KMS-11 (cell line): ENCODE measurements around the gene CDK6.

ENCODE experiments used
- H2AFZ ChIP-seq: fragments of 200-600 bp; sonication (generic); 2 replicates; pipeline ENCODE4 v1.6.1; 2016; ENCODE audit warnings: antibody characterized with exemption, mixed run types, low read depth
- H3K27ac ChIP-seq: fragments of 200-600 bp; sonication (generic); 2 replicates; pipeline ENCODE4 v1.6.1; 2016; ENCODE audit warnings: mild to moderate bottlenecking, mixed run types
- H3K27me3 ChIP-seq: fragments of 200-600 bp; sonication (generic); 2 replicates; pipeline ENCODE4 v1.6.1; 2017; ENCODE audit warnings: mild to moderate bottlenecking, low read depth, mixed run types, moderate library complexity; ENCODE audit not compliant: insufficient read depth
- H3K36me3 ChIP-seq: fragments of 200-600 bp; sonication (generic); 2 replicates; pipeline ENCODE4 v1.6.1; 2017; ENCODE audit warnings: mild to moderate bottlenecking, mixed run types; ENCODE audit not compliant: insufficient read depth
- H3K4me1 ChIP-seq: fragments of 200-600 bp; sonication (generic); 2 replicates; pipeline ENCODE4 v1.6.1; 2016; ENCODE audit warnings: mild to moderate bottlenecking, low read depth, mixed run types; ENCODE audit not compliant: poor library complexity, severe bottlenecking
- H3K4me2 ChIP-seq: fragments of 200-600 bp; sonication (generic); 2 replicates; pipeline ENCODE4 v1.7.0; 2016; ENCODE audit warnings: mild to moderate bottlenecking, mixed run types
- H3K4me3 ChIP-seq: fragments of 200-600 bp; sonication (generic); IDR thresholded peaks from 2 replicates; pipeline ENCODE4 v1.6.1; 2017; ENCODE audit warnings: low read depth, low read length, mixed read lengths; ENCODE audit not compliant: insufficient read depth
- H3K79me2 ChIP-seq: fragments of 200-600 bp; sonication (generic); 2 replicates; pipeline ENCODE4 v1.6.1; 2016; ENCODE audit warnings: low read depth, mixed run types; ENCODE audit not compliant: insufficient read depth
- H3K9ac ChIP-seq: fragments of 200-600 bp; sonication (generic); 2 replicates; pipeline ENCODE4 v1.6.1; 2016; ENCODE audit warnings: mild to moderate bottlenecking, mixed run types
- H4K20me1 ChIP-seq: fragments of 200-600 bp; sonication (generic); 2 replicates; pipeline ENCODE4 v1.6.1; 2016; ENCODE audit warnings: mild to moderate bottlenecking, mixed run types; ENCODE audit not compliant: insufficient read depth
- TF ChIP-seq, protein P1 (sequence below): fragments of 200-600 bp; sonication (generic); conservative IDR thresholded peaks from 2 replicates; pipeline ENCODE4 v1.6.1; 2017; ENCODE audit warnings: low read depth, mild to moderate bottlenecking, antibody characterized with exemption, low read length, moderate library complexity, mixed read lengths

Gene CDK6

DNA sequence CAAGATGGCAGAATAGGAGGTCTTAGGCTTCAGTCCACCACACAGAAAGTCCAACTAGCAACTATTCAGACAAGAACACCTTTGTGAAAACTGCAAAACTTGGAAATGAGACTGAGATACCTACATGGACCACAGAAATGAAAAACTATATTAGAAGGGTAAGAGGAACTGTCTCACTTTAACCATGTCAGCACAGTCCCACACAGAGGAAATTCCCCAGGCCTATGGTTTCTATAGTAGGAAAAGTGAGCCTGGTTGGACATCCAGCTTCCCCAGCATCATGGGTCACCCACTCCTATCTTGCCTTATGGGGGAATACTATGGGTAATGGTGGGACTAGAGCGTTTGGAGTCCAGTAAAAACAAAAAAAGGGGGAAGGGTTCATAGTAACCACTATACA lies 38.8 kb upstream of the CDK6 start:
- no peak overlapping the region for H3K27ac ChIP-seq
- no peaks in the 10 kb centered on the region for H3K79me2 ChIP-seq
- H3K36me3 ChIP-seq, result no peaks in the 10 kb centered on the region
- no peak overlapping the region for H3K4me3 ChIP-seq
- no peaks in the 10 kb centered on the region for H3K27me3 ChIP-seq
- H3K4me2 ChIP-seq, result no peak overlapping the region
- TF ChIP-seq, protein P1, sequence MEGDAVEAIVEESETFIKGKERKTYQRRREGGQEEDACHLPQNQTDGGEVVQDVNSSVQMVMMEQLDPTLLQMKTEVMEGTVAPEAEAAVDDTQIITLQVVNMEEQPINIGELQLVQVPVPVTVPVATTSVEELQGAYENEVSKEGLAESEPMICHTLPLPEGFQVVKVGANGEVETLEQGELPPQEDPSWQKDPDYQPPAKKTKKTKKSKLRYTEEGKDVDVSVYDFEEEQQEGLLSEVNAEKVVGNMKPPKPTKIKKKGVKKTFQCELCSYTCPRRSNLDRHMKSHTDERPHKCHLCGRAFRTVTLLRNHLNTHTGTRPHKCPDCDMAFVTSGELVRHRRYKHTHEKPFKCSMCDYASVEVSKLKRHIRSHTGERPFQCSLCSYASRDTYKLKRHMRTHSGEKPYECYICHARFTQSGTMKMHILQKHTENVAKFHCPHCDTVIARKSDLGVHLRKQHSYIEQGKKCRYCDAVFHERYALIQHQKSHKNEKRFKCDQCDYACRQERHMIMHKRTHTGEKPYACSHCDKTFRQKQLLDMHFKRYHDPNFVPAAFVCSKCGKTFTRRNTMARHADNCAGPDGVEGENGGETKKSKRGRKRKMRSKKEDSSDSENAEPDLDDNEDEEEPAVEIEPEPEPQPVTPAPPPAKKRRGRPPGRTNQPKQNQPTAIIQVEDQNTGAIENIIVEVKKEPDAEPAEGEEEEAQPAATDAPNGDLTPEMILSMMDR, result no peak
- H3K4me1 ChIP-seq, result no peaks in the 10 kb centered on the region
- no peaks in the 10 kb centered on the region for H4K20me1 ChIP-seq
- no peak overlapping the region for H2AFZ ChIP-seq
- no peak overlapping the region for H3K9ac ChIP-seq

DNA sequence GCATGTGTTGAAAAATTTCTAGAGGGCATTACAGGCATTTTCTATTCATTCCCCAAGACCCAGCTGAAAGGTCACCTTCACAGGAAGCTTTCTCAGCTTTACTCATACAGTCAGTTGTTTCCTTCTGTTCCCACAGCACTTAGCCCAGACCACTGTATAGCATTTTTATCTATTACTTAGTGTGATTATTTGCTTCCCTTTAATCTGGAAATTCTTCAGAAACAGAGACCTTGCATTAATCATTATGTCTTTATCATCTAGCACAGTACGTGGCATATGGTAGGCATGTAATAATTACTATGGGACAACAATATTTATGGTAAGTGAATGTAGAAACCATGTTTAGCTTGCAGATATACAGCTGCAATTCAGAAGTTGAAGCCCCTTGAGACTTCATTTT lies 38.2 kb upstream of the CDK6 start:
- no peak overlapping the region for H3K27ac ChIP-seq
- no peak overlapping the region for H3K4me2 ChIP-seq
- no peaks in the 10 kb centered on the region for H4K20me1 ChIP-seq
- no peak overlapping the region for H2AFZ ChIP-seq
- no peak overlapping the region for H3K9ac ChIP-seq
- H3K79me2 ChIP-seq, result no peaks in the 10 kb centered on the region
- TF ChIP-seq, protein P1, result no peak
- no peaks in the 10 kb centered on the region for H3K36me3 ChIP-seq
- no peaks in the 10 kb centered on the region for H3K27me3 ChIP-seq
- H3K4me3 ChIP-seq, result no peak overlapping the region
- H3K4me1 ChIP-seq, result no peaks in the 10 kb centered on the region

DNA sequence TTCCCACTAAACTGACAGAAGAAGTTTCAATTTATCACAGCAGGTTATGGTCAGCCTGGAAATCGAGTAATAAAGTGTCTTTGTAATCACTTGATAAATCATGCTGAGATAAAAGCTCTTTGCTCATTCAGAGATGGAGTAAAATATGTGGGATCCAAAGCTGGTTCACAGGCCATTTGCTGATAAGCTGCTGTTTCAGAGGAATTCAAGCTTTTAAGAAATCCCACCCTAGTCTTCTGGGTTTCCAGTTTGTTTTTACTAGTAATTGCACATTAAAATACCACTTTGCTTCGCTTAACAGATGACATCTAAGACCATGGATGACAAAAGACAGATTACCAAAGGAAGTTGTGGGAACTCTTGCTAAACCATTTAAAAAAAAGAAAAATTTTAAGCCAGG lies 37.4 kb upstream of the CDK6 start:
- H3K36me3 ChIP-seq, result no peaks in the 10 kb centered on the region
- no peaks in the 10 kb centered on the region for H3K27me3 ChIP-seq
- no peak overlapping the region for H3K27ac ChIP-seq
- no peak overlapping the region for H3K4me2 ChIP-seq
- H4K20me1 ChIP-seq, result no peaks in the 10 kb centered on the region
- H3K4me3 ChIP-seq, result no peak overlapping the region
- no peak overlapping the region for H3K9ac ChIP-seq
- H2AFZ ChIP-seq, result no peak overlapping the region
- TF ChIP-seq, protein P1, result no peak
- H3K4me1 ChIP-seq, result no peaks in the 10 kb centered on the region
- no peaks in the 10 kb centered on the region for H3K79me2 ChIP-seq

DNA sequence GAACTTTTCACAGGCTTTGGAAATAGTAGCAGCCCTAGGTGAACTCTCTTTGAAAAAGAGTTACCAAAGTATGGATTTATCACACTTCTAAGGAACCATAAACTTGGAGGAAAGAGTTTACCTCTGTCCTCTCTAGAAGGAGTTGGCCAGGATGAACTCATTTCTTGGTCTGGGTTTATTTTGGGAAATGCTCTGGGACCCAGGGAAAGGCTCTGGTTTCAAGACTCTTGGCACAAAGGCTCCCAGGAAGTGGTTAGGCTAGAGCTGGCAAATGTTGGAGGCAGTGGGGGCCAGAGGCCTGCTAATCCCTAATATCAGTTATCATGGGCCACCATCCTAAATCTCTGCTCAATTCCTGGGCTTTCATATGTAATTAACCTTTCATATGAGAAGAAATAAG lies 36.3 kb upstream of the CDK6 start:
- Histone ChIP-seq H3K36me3 (no peaks in the 10 kb centered on the region), H2AFZ (no peak overlapping the region), H3K4me2 (no peak overlapping the region), H3K4me1 (no peaks in the 10 kb centered on the region), H3K4me3 (no peak overlapping the region), H3K9ac (no peak overlapping the region), H3K79me2 (no peaks in the 10 kb centered on the region), H4K20me1 (no peaks in the 10 kb centered on the region), H3K27ac (no peak overlapping the region), H3K27me3 (no peaks in the 10 kb centered on the region)
- TF ChIP-seq, protein P1, result no peak
